HG03571 (cell line): Measurements from ENCODE around the gene SUPT6H.
"Not testable (repeated sequence)": the region's sequence is repeated elsewhere in the genome, so short reads cannot be mapped to it uniquely, and the experiment has no call there.

Source experiments
- ATAC-seq: cut with Tn5 transposase; IDR thresholded peaks from one replicate; pipeline ENCODE4 v1.9.1; 2021; ENCODE audit not compliant: unreplicated experiment

The SUPT6H gene

GRCh38 chr17:28735242-28735722, 73.3 kb downstream of the SUPT6H start:
- ATAC-seq = no peak

DNA sequence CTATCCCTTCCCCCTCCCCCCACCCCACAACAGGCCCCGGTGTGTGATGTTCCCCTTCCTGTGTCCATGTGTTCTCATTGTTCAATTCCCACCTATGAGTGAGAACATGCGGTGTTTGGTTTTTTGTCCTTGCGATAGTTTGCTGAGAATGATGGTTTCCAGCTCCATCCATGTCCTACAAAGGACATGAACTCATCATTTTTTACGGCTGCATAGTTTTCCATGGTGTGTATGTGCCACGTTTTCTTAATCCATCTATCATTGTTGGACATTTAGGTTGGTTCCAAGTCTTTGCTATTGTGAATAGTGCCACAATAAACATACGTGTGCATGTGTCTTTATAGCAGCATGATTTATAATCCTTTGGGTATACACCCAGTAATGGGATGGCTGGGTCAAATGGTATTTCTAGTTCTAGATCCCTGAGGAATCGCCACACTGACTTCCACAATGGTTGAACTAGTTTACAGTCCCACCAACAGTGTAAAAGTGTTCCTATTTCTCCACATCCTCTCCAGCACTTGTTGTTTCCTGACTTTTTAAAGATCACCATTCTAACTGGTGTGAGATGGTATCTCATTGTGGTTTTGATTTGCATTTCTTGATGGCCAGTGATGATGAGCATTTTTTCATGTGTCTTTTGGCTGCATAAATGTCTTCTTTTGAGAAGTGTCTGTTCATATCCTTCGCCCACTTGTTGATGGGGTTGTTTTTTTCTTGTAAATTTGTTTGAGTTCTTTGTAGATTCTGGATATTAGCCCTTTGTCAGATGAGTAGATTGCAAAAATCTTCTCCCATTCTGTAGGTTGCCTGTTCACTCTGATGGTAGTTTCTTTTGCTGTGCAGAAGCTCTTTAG, 74.1 kb downstream of the SUPT6H start:
- not testable (repeated sequence) for ATAC-seq

GRCh38 chr17:28737316-28737715, 75.3 kb downstream of the SUPT6H start:
- ATAC-seq = no peak

DNA sequence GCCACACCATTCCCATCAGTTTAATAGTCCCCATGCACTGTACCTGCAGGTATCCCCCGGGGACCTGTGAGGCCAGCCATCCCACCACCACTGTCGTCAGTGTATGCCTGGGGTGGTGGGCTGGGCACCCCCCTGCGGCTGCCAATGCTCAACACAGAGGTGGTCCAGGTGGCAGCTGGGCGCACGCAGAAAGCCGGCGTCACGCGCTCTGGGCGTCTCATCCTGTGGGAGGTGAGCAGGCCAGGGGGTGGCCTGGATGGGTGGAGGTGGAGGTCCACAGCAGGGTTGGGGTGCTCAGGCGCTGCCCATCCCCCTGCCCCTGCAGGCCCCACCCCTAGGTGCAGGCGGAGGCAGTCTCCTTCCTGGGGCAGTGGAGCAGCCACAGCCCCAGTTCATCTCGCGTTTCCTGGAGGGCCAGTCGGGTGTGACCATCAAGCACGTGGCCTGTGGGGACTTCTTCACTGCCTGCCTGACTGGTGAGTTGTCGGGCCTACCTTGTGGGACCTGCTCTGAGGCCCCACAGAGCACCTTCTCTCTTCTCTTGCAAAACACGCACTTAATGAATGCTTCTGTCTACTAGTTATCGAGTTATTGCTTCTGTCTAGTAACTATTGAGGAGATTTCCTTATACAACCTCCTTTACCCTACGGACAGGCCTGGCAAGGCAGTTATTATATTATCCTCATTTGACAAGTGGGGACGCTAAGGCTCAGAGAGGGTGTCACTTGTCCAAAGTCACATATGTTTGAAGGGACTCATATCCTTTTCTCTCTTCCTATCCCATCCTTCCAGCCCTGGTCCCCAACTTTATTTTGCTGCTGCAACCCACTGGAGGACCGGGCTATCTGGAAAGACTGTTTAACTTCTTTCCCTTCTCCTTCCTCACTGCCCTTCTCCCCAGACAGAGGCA, 76.0 kb downstream of the SUPT6H start:
- peak; percentile 46 for ATAC-seq

DNA sequence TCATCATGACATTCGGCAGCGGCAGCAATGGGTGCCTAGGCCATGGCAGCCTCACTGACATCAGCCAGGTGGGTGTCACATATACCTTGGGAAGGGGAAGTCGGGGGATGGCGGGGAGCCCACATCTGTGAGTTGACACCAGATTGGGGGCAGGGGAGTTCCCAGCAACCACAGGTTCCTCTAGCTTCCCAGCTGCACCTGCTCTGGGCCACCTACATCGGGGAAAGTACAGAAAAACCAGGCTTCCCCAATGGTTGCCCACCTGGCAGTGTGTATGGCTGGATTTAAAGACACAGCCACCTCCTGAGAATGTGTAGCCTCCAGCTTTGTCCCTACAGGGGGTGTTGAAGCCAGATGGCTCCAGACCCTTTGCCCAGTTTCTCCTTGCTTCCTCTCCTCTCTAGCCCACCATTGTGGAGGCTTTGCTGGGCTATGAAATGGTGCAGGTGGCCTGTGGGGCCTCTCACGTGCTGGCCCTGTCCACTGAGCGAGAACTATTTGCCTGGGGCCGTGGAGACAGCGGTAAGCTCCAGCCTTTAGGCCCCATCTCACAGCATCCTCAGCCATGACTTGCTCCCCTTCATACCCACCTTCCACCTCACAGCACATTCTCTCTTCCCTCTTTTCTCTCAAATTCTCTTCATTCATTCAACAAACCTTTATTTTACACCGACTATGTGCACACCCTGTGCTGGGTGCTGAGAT, 76.8 kb downstream of the SUPT6H start:
- no peak for ATAC-seq

DNA sequence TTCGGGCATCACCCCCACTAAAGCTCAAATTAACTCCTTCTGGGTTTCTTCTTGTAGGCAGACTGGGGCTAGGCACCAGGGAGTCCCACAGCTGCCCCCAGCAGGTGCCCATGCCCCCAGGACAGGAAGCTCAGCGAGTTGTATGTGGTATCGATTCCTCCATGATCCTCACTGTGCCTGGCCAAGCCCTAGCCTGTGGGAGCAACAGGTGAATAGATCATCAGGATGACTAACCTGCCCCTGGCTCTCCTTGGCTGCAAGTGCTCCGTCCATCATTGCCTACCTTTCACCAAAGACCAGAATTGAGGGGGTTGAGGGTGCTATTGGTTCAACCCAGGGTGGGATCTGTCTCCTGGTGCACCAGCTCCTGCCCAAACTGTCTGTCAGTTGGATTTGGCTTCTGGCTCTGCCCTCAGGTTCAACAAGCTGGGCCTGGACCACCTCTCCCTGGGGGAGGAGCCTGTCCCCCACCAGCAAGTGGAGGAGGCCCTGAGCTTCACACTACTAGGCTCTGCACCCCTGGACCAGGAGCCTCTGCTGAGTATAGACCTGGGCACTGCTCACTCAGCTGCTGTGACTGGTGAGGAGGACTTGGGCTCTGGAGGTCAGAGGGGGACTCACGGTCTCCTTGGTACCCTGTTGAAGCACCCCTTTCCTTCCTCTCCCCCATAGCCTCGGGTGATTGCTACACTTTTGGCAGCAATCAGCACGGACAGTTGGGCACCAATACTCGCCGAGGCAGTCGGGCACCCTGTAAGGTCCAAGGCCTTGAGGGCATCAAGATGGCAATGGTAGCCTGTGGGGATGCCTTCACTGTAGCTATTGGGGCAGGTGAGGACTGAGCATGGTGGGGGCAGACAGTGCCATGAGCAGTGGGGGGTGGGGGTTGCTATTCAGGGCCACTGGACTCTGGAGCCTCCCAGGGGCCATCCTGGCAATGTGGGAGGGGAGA, 78.7 kb downstream of the SUPT6H start:
- ATAC-seq = no peak

DNA sequence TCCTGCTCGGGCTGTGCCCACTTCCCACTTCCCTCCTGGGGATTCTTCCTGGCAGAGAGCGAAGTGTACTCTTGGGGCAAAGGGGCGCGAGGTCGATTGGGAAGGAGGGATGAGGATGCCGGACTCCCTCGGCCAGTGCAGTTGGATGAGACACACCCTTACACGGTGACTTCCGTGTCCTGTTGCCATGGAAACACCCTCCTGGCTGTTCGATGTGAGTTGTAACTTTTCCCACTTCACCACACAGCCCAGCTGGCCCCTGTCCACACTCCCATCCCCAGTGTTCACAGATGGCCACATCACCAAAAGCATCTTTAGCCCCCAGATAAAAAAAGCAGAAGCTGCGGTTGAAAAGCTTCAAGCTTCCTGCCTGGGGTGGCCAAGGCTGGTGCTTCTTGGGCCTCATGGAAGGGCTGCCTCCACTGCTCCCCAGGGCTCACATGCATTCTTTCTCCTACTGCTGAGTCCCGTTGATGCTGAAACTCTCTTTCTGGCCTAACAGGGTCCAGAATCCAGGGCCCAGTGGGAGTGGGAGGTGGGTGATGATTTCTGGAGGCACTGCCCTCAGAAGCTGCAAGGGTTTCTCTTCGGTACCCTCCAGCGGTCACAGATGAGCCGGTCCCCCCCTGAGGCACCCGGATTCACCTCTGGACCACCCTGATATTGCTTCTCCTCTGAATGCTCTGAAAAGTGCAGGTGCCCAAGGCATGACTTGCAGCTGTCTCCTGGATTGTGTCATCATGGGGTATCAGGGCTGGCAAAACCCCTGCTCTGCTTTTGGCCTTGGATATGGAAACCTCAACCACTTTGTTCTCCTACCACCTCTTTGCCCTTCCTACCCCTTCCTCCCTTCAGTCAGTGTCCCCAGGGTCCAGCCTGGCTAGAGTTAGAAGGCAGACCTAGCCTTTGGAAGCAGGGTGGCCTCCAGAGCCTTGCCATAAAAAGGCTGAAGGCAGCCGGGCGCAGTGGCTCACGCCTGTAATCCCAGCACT, 79.6 kb downstream of the SUPT6H start:
- ATAC-seq = no peak

GRCh38 chr17:28743243-28744103, 81.5 kb downstream of the SUPT6H start, which contains the start of gene TRAF4:
TSS of gene TRAF4 (plus strand) at chr17:28744011. CDS start at chr17:28744113, 102 bp downstream.
- peak; percentile 59 for ATAC-seq

DNA sequence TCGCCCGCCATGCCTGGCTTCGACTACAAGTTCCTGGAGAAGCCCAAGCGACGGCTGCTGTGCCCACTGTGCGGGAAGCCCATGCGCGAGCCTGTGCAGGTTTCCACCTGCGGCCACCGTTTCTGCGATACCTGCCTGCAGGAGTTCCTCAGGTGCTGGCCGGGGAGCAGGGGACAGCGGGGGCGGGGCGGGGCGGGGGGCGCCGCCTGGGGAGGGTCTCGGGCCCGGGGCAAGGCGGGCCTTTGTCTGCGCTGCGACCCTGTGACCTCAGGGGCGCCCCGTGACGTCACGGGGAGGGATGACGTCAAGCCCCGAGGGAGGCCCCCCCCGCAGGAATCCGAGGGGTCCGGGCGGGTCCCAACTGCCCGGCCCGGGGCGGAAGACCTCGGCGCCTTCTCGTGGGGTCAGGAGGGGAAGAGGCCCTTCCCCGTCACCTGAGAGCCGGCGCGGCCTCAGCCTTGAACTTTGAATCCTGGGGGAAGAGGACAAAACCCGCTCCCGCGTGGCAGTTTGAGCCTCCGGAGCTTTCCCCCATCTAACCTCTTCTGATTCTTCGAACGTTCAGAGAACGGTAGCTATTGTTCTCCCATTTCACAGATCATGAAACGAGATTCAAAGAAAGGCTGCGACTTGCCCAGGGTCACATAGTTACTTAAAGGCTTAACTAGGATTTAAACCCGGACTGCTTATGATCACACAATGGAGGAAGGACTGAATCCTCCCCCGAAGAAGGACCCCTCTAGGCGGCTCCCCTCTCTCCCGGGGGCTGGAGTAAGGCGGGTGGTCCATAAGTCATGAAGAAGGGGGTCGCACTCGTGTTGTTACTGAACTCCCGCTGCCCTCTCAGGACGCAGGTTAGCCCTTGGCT, 82.3 kb downstream of the SUPT6H start:
- no peak for ATAC-seq

DNA sequence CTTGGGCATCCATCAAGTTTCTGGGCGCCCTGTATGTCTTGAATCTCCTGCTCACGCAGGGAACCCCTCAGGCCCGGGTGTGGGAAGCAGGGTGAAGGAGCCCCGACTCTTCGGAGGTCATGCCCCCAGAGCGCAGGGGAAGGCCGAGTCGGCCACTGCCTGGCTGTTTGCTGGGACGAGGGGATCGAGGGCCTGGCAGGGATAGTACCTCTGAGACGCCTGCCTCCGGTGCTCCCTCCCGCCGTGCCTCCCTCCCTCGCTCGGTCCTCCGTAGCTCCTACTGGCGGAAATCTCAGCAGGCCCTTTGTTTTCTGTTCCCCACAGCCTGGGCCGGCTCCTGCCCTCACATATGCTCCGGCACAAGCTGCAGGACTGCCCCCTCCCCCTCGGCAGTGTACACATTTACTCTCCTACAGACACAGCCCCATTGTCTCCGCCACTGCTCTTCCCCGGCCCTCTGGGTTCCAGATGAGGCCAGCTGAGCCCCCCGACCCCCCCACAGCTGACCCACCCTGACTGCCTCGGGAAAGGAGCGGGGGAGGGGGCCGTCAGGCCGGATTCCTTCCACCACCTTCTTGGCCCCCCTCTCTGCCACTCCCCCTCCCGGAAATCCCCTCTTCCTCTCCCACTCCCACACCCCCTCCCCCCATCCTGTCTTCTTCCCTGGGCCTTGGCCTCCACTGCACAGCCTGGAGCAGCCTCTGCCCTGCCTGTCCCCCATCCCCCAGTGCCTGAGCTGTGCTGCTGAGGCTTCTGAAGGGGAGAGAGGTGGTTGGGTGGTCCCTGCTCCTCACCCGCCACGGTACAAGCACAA, 83.2 kb downstream of the SUPT6H start:
- ATAC-seq = no peak

GRCh38 chr17:28745786-28746411, 83.9 kb downstream of the SUPT6H start:
- no peak for ATAC-seq

DNA sequence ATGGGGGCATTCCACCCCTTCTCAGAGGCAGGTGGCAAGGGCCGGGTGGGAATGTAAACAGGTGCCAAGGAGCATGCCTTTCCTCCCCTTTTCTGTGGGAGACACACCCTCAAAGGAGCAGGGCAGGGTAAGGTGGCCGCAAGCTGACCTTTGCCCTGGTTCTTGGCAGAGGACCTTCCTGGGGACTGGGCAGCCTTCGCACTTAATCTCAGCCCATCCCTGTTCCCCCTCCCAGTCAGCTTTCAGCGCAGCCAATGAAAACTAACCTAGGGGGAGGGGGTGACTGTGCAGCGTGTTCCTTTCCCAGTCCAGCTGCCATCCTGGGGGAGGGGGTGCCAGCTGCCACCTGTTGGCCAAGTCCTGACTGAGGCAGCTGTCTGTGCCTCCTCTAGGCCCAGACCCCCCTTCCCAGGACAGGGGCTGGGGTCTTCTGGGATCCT, 84.6 kb downstream of the SUPT6H start:
- ATAC-seq = no peak

- no peak for ATAC-seq
These were observed 85.2 kb downstream of the SUPT6H start for GRCh38 chr17:28747051-28747691.

- no peak for ATAC-seq
These were observed 86.1 kb downstream of the SUPT6H start for GRCh38 chr17:28747801-28748750.
